H9 (cell line): ENCODE measurements around the gene RPLP1. TPM values are rescaled to one million over a fixed set of nuclear protein-coding genes. Genes with fewer than 3 reads are reported as not detected.

ENCODE experiments used
- DNase-seq: peaks from one replicate; pipeline ENCODE4 v3.0.0-alpha.2; 2017
- H2AFZ ChIP-seq: one replicate; pipeline ENCODE4 v1.6.1; 2013; ENCODE audit warnings: mild to moderate bottlenecking, low read length, control low read depth, moderate library complexity
- H2AK5ac ChIP-seq: 2 replicates; pipeline ENCODE4 v1.6.1; 2013; ENCODE audit warnings: low read length, control low read depth, mixed read lengths; ENCODE audit not compliant: insufficient read length
- H2BK120ac ChIP-seq: one replicate; pipeline ENCODE4 v1.6.1; 2013; ENCODE audit warnings: low read depth, mild to moderate bottlenecking, low read length, control low read depth, inconsistent platforms; ENCODE audit not compliant: poor library complexity, severe bottlenecking
- H2BK12ac ChIP-seq: 2 replicates; pipeline ENCODE4 v1.6.1; 2013; ENCODE audit warnings: low read length, control low read depth, mixed read lengths, low read depth; ENCODE audit not compliant: insufficient read length
- H2BK15ac ChIP-seq: 2 replicates; pipeline ENCODE4 v1.6.1; 2013; ENCODE audit warnings: low read depth, low read length, control low read depth
- H2BK20ac ChIP-seq: one replicate; pipeline ENCODE4 v1.6.1; 2013; ENCODE audit warnings: low read depth, mild to moderate bottlenecking, low read length, control low read depth, inconsistent platforms; ENCODE audit not compliant: poor library complexity, severe bottlenecking
- H2BK5ac ChIP-seq: 2 replicates; pipeline ENCODE4 v1.6.1; 2013; ENCODE audit warnings: low read length, control low read depth, mixed read lengths; ENCODE audit not compliant: insufficient read length
- H3K14ac ChIP-seq: 2 replicates; pipeline ENCODE4 v1.6.1; 2013; ENCODE audit warnings: low read length, control low read depth; ENCODE audit not compliant: insufficient read depth
- H3K18ac ChIP-seq: 2 replicates; pipeline ENCODE4 v1.6.1; 2013; ENCODE audit warnings: low read depth, mild to moderate bottlenecking, mixed read lengths, low read length, control low read depth; ENCODE audit not compliant: insufficient read length
- H3K23ac ChIP-seq: 2 replicates; pipeline ENCODE4 v1.6.1; 2013; ENCODE audit warnings: low read length, control low read depth, mixed read lengths, low read depth; ENCODE audit not compliant: insufficient read length
- H3K23me2 ChIP-seq: 2 replicates; pipeline ENCODE4 v1.6.1; 2013; ENCODE audit warnings: low read depth, mild to moderate bottlenecking, mixed read lengths, low read length, control low read depth; ENCODE audit not compliant: insufficient read length, poor library complexity, severe bottlenecking
- H3K27ac ChIP-seq: 2 replicates; pipeline ENCODE4 v1.5.1; 2013; ENCODE audit warnings: low read length, control low read depth, mixed read lengths, low read depth; ENCODE audit not compliant: insufficient read length
- H3K27me3 ChIP-seq: 2 replicates; pipeline ENCODE4 v1.6.1; 2013; ENCODE audit warnings: low read length, control low read depth, inconsistent platforms; ENCODE audit not compliant: insufficient read depth
- H3K4ac ChIP-seq: 2 replicates; pipeline ENCODE4 v1.6.1; 2013; ENCODE audit warnings: low read depth, mild to moderate bottlenecking, control low read depth, inconsistent platforms, low read length, moderate library complexity
- H3K4me1 ChIP-seq: 2 replicates; pipeline ENCODE4 v1.6.1; 2013; ENCODE audit warnings: low read length, control low read depth, inconsistent platforms; ENCODE audit not compliant: insufficient read depth
- H3K4me2 ChIP-seq: 2 replicates; pipeline ENCODE4 v1.6.1; 2013; ENCODE audit warnings: low read length, control low read depth, mixed read lengths; ENCODE audit not compliant: insufficient read length, insufficient read depth
- H3K56ac ChIP-seq: 2 replicates; pipeline ENCODE4 v1.6.1; 2013; ENCODE audit warnings: low read depth, mild to moderate bottlenecking, mixed read lengths, low read length, control low read depth; ENCODE audit not compliant: insufficient read length
- H3K79me1 ChIP-seq: 2 replicates; pipeline ENCODE4 v1.6.1; 2013; ENCODE audit warnings: low read depth, mild to moderate bottlenecking, moderate library complexity, low read length, control low read depth, inconsistent platforms; ENCODE audit not compliant: insufficient read depth, poor library complexity, severe bottlenecking
- H3K79me2 ChIP-seq: 2 replicates; pipeline ENCODE4 v1.6.1; 2013; ENCODE audit warnings: low read length, control low read depth, inconsistent platforms; ENCODE audit not compliant: insufficient read depth
- H3K9ac ChIP-seq: 2 replicates; pipeline ENCODE4 v1.6.1; 2013; ENCODE audit warnings: low read length, control low read depth, mixed read lengths; ENCODE audit not compliant: insufficient read length; ENCODE audit errors: extremely low read depth
- H3K9me3 ChIP-seq: one replicate; pipeline ENCODE4 v1.6.1; 2013; ENCODE audit warnings: low read depth, low read length, inconsistent platforms; ENCODE audit not compliant: control insufficient read depth
- H3T11ph ChIP-seq: one replicate; pipeline ENCODE4 v1.6.1; 2013; ENCODE audit warnings: mild to moderate bottlenecking, low read length, control low read depth, inconsistent platforms
- H4K20me1 ChIP-seq: one replicate; pipeline ENCODE4 v1.6.1; 2013; ENCODE audit not compliant: control insufficient read depth, insufficient read length, insufficient read depth
- H4K5ac ChIP-seq: 2 replicates; pipeline ENCODE4 v1.6.1; 2013; ENCODE audit warnings: low read depth, mild to moderate bottlenecking, mixed read lengths, low read length, control low read depth; ENCODE audit not compliant: insufficient read length
- H4K8ac ChIP-seq: replicated peaks from 2 replicates; pipeline ENCODE4 v1.6.1; 2013; ENCODE audit warnings: low read length, control low read depth, mixed read lengths, low read depth; ENCODE audit not compliant: insufficient read length
- H4K91ac ChIP-seq: 2 replicates; pipeline ENCODE4 v1.6.1; 2013; ENCODE audit warnings: low read depth, mild to moderate bottlenecking, moderate library complexity, mixed read lengths, low read length, control low read depth; ENCODE audit not compliant: insufficient read length
- H3K27ac Mint-ChIP-seq, 3 experiments: 2 replicates in 2 of 3; 3 replicates in 1 of 3; pipeline ENCODE4 v1.8.0; 2020 to 2021; ENCODE audit warnings: mixed read lengths in 3 of 3, mild to moderate bottlenecking in 1 of 3, moderate library complexity in 1 of 3
- H3K27me3 Mint-ChIP-seq: 2 replicates; pipeline ENCODE4 v1.8.0; 2021; ENCODE audit warnings: low read depth, mild to moderate bottlenecking, moderate library complexity, mixed read lengths
- H3K36me3 Mint-ChIP-seq, 3 experiments: 2 replicates in 2 of 3; 3 replicates in 1 of 3; pipeline ENCODE4 v1.8.0; 2020 to 2021; ENCODE audit warnings: low read depth in 3 of 3, mixed read lengths in 3 of 3; ENCODE audit not compliant: insufficient read depth in 1 of 3
- H3K4me1 Mint-ChIP-seq, 2 experiments: 2 replicates each; pipeline ENCODE4 v1.8.0; 2020; ENCODE audit warnings: mixed read lengths in 2 of 2
- H3K4me3 Mint-ChIP-seq, 2 experiments: 2 replicates in 1 of 2; 3 replicates in 1 of 2; pipeline ENCODE4 v1.8.0; 2020 to 2021; ENCODE audit warnings: mild to moderate bottlenecking in 2 of 2, mixed read lengths in 2 of 2, moderate library complexity in 1 of 2
- H3K9me3 Mint-ChIP-seq, 2 experiments: 2 replicates in 1 of 2; 3 replicates in 1 of 2; pipeline ENCODE4 v1.8.0; 2020; ENCODE audit warnings: mild to moderate bottlenecking in 2 of 2, mixed read lengths in 2 of 2, moderate library complexity in 1 of 2
- WGBS: extraction: QIAGEN DNeasy Blood & Tissue Kit; methylation state at CpG from one replicate; pipeline ENCODE4 v1.1.7; 2013; ENCODE audit warnings: missing lambda C conversion rate, low lambda C conversion rate, mixed read lengths; ENCODE audit not compliant: insufficient read length; ENCODE audit errors: extremely low coverage; 5-methylcytosine and 5-hydroxymethylcytosine counted together
- total RNA-seq: library from RNA; stranded (reverse); gene quantifications from 2 replicates; pipeline ENCODE4 v1.2.1, GENCODE V29; 2021
- TF ChIP-seq, protein P1 (sequence below): fragments of 200-600 bp; sonication (generic); conservative IDR thresholded peaks from 3 replicates; pipeline ENCODE4 v1.8.0; 2021; ENCODE audit warnings: antibody characterized with exemption, mild to moderate bottlenecking

The RPLP1 gene
- total RNA-seq, 1 experiment from 2014 or later: 1,715 TPM

GRCh38 chr15:69502470-69503045 lies 49.9 kb downstream of the RPLP1 start:
- Histone ChIP-seq H3K9ac (no peak overlapping the region), H3K23me2 (no peaks in the 10 kb centered on the region), H3K4me2 (no peak overlapping the region), H4K8ac (no peak overlapping the region), H4K20me1 (no peaks in the 10 kb centered on the region), H3K14ac (no peak overlapping the region), H2BK15ac (no peak overlapping the region), H3K79me1 (no peaks in the 10 kb centered on the region), H3K56ac (no peak overlapping the region), H2BK12ac (no peak overlapping the region), H4K91ac (no peak overlapping the region), H3K18ac (no peak overlapping the region), H3K9me3 (no peaks in the 10 kb centered on the region), H2AK5ac (no peak overlapping the region), H3K4me1 (no peaks in the 10 kb centered on the region), H3K4ac (no peak overlapping the region), H4K5ac (no peak overlapping the region), H3K23ac (no peak overlapping the region), H2BK5ac (no peak overlapping the region), H2BK20ac (no peak overlapping the region), H3K27ac (no peak overlapping the region), H3T11ph (no peak overlapping the region), H2BK120ac (no peak overlapping the region), H3K79me2 (no peaks in the 10 kb centered on the region; the same call in 1 of the 2 replicates), H3K27me3 (no peaks in the 10 kb centered on the region), H2AFZ (no peak overlapping the region)
- Mint-ChIP-seq H3K27me3 (peaks cover 1% of the 10 kb centered on the region; the same call in 1 of the 2 replicates), H3K27ac (no peak overlapping the region; a peak in 1 of 7 replicates), H3K9me3 (no peaks in the 10 kb centered on the region), H3K36me3 (no peaks in the 10 kb centered on the region), H3K4me3 (no peak overlapping the region), H3K4me1 (peaks cover 10 to 20% of the 10 kb centered on the region in 2 experiments)
- no CpG with 5 or more reads among the region's 10 CpGs for WGBS
- no peak for DNase-seq
- TF ChIP-seq, protein P1, sequence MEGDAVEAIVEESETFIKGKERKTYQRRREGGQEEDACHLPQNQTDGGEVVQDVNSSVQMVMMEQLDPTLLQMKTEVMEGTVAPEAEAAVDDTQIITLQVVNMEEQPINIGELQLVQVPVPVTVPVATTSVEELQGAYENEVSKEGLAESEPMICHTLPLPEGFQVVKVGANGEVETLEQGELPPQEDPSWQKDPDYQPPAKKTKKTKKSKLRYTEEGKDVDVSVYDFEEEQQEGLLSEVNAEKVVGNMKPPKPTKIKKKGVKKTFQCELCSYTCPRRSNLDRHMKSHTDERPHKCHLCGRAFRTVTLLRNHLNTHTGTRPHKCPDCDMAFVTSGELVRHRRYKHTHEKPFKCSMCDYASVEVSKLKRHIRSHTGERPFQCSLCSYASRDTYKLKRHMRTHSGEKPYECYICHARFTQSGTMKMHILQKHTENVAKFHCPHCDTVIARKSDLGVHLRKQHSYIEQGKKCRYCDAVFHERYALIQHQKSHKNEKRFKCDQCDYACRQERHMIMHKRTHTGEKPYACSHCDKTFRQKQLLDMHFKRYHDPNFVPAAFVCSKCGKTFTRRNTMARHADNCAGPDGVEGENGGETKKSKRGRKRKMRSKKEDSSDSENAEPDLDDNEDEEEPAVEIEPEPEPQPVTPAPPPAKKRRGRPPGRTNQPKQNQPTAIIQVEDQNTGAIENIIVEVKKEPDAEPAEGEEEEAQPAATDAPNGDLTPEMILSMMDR: peak; percentile 55
